H9 (cell line): ENCODE results near the gene MICALL1. TPM values are rescaled to one million over a fixed set of nuclear protein-coding genes. Genes with fewer than 3 reads are reported as not detected.
A peak's percentile ranks its signal among the peaks of the same experiment; 100 is the strongest.

Experiments used
- DNase-seq: peaks from one replicate; pipeline ENCODE4 v3.0.0-alpha.2; 2017
- H2AFZ ChIP-seq: one replicate; pipeline ENCODE4 v1.6.1; 2013; ENCODE audit warnings: mild to moderate bottlenecking, low read length, control low read depth, moderate library complexity
- H2AK5ac ChIP-seq: 2 replicates; pipeline ENCODE4 v1.6.1; 2013; ENCODE audit warnings: low read length, control low read depth, mixed read lengths; ENCODE audit not compliant: insufficient read length
- H2BK120ac ChIP-seq: one replicate; pipeline ENCODE4 v1.6.1; 2013; ENCODE audit warnings: low read depth, mild to moderate bottlenecking, low read length, control low read depth, inconsistent platforms; ENCODE audit not compliant: poor library complexity, severe bottlenecking
- H2BK12ac ChIP-seq: 2 replicates; pipeline ENCODE4 v1.6.1; 2013; ENCODE audit warnings: low read length, control low read depth, mixed read lengths, low read depth; ENCODE audit not compliant: insufficient read length
- H2BK15ac ChIP-seq: 2 replicates; pipeline ENCODE4 v1.6.1; 2013; ENCODE audit warnings: low read depth, low read length, control low read depth
- H2BK20ac ChIP-seq: one replicate; pipeline ENCODE4 v1.6.1; 2013; ENCODE audit warnings: low read depth, mild to moderate bottlenecking, low read length, control low read depth, inconsistent platforms; ENCODE audit not compliant: poor library complexity, severe bottlenecking
- H2BK5ac ChIP-seq: 2 replicates; pipeline ENCODE4 v1.6.1; 2013; ENCODE audit warnings: low read length, control low read depth, mixed read lengths; ENCODE audit not compliant: insufficient read length
- H3K14ac ChIP-seq: 2 replicates; pipeline ENCODE4 v1.6.1; 2013; ENCODE audit warnings: low read length, control low read depth; ENCODE audit not compliant: insufficient read depth
- H3K18ac ChIP-seq: 2 replicates; pipeline ENCODE4 v1.6.1; 2013; ENCODE audit warnings: low read depth, mild to moderate bottlenecking, mixed read lengths, low read length, control low read depth; ENCODE audit not compliant: insufficient read length
- H3K23ac ChIP-seq: 2 replicates; pipeline ENCODE4 v1.6.1; 2013; ENCODE audit warnings: low read length, control low read depth, mixed read lengths, low read depth; ENCODE audit not compliant: insufficient read length
- H3K23me2 ChIP-seq: 2 replicates; pipeline ENCODE4 v1.6.1; 2013; ENCODE audit warnings: low read depth, mild to moderate bottlenecking, mixed read lengths, low read length, control low read depth; ENCODE audit not compliant: insufficient read length, poor library complexity, severe bottlenecking
- H3K27ac ChIP-seq: 2 replicates; pipeline ENCODE4 v1.5.1; 2013; ENCODE audit warnings: low read length, control low read depth, mixed read lengths, low read depth; ENCODE audit not compliant: insufficient read length
- H3K27me3 ChIP-seq: 2 replicates; pipeline ENCODE4 v1.6.1; 2013; ENCODE audit warnings: low read length, control low read depth, inconsistent platforms; ENCODE audit not compliant: insufficient read depth
- H3K4ac ChIP-seq: 2 replicates; pipeline ENCODE4 v1.6.1; 2013; ENCODE audit warnings: low read depth, mild to moderate bottlenecking, control low read depth, inconsistent platforms, low read length, moderate library complexity
- H3K4me1 ChIP-seq: 2 replicates; pipeline ENCODE4 v1.6.1; 2013; ENCODE audit warnings: low read length, control low read depth, inconsistent platforms; ENCODE audit not compliant: insufficient read depth
- H3K4me2 ChIP-seq: 2 replicates; pipeline ENCODE4 v1.6.1; 2013; ENCODE audit warnings: low read length, control low read depth, mixed read lengths; ENCODE audit not compliant: insufficient read length, insufficient read depth
- H3K56ac ChIP-seq: 2 replicates; pipeline ENCODE4 v1.6.1; 2013; ENCODE audit warnings: low read depth, mild to moderate bottlenecking, mixed read lengths, low read length, control low read depth; ENCODE audit not compliant: insufficient read length
- H3K79me1 ChIP-seq: 2 replicates; pipeline ENCODE4 v1.6.1; 2013; ENCODE audit warnings: low read depth, mild to moderate bottlenecking, moderate library complexity, low read length, control low read depth, inconsistent platforms; ENCODE audit not compliant: insufficient read depth, poor library complexity, severe bottlenecking
- H3K79me2 ChIP-seq: 2 replicates; pipeline ENCODE4 v1.6.1; 2013; ENCODE audit warnings: low read length, control low read depth, inconsistent platforms; ENCODE audit not compliant: insufficient read depth
- H3K9ac ChIP-seq: 2 replicates; pipeline ENCODE4 v1.6.1; 2013; ENCODE audit warnings: low read length, control low read depth, mixed read lengths; ENCODE audit not compliant: insufficient read length; ENCODE audit errors: extremely low read depth
- H3K9me3 ChIP-seq: one replicate; pipeline ENCODE4 v1.6.1; 2013; ENCODE audit warnings: low read depth, low read length, inconsistent platforms; ENCODE audit not compliant: control insufficient read depth
- H3T11ph ChIP-seq: one replicate; pipeline ENCODE4 v1.6.1; 2013; ENCODE audit warnings: mild to moderate bottlenecking, low read length, control low read depth, inconsistent platforms
- H4K20me1 ChIP-seq: one replicate; pipeline ENCODE4 v1.6.1; 2013; ENCODE audit not compliant: control insufficient read depth, insufficient read length, insufficient read depth
- H4K5ac ChIP-seq: 2 replicates; pipeline ENCODE4 v1.6.1; 2013; ENCODE audit warnings: low read depth, mild to moderate bottlenecking, mixed read lengths, low read length, control low read depth; ENCODE audit not compliant: insufficient read length
- H4K8ac ChIP-seq: replicated peaks from 2 replicates; pipeline ENCODE4 v1.6.1; 2013; ENCODE audit warnings: low read length, control low read depth, mixed read lengths, low read depth; ENCODE audit not compliant: insufficient read length
- H4K91ac ChIP-seq: 2 replicates; pipeline ENCODE4 v1.6.1; 2013; ENCODE audit warnings: low read depth, mild to moderate bottlenecking, moderate library complexity, mixed read lengths, low read length, control low read depth; ENCODE audit not compliant: insufficient read length
- H3K27ac Mint-ChIP-seq, 3 experiments: 2 replicates in 2 of 3; 3 replicates in 1 of 3; pipeline ENCODE4 v1.8.0; 2020 to 2021; ENCODE audit warnings: mixed read lengths in 3 of 3, mild to moderate bottlenecking in 1 of 3, moderate library complexity in 1 of 3
- H3K27me3 Mint-ChIP-seq: 2 replicates; pipeline ENCODE4 v1.8.0; 2021; ENCODE audit warnings: low read depth, mild to moderate bottlenecking, moderate library complexity, mixed read lengths
- H3K36me3 Mint-ChIP-seq, 3 experiments: 2 replicates in 2 of 3; 3 replicates in 1 of 3; pipeline ENCODE4 v1.8.0; 2020 to 2021; ENCODE audit warnings: low read depth in 3 of 3, mixed read lengths in 3 of 3; ENCODE audit not compliant: insufficient read depth in 1 of 3
- H3K4me1 Mint-ChIP-seq, 2 experiments: 2 replicates each; pipeline ENCODE4 v1.8.0; 2020; ENCODE audit warnings: mixed read lengths in 2 of 2
- H3K4me3 Mint-ChIP-seq, 2 experiments: 2 replicates in 1 of 2; 3 replicates in 1 of 2; pipeline ENCODE4 v1.8.0; 2020 to 2021; ENCODE audit warnings: mild to moderate bottlenecking in 2 of 2, mixed read lengths in 2 of 2, moderate library complexity in 1 of 2
- H3K9me3 Mint-ChIP-seq, 2 experiments: 2 replicates in 1 of 2; 3 replicates in 1 of 2; pipeline ENCODE4 v1.8.0; 2020; ENCODE audit warnings: mild to moderate bottlenecking in 2 of 2, mixed read lengths in 2 of 2, moderate library complexity in 1 of 2
- WGBS: extraction: QIAGEN DNeasy Blood & Tissue Kit; methylation state at CpG from one replicate; pipeline ENCODE4 v1.1.7; 2013; ENCODE audit warnings: missing lambda C conversion rate, low lambda C conversion rate, mixed read lengths; ENCODE audit not compliant: insufficient read length; ENCODE audit errors: extremely low coverage; 5-methylcytosine and 5-hydroxymethylcytosine counted together
- total RNA-seq: library from RNA; stranded (reverse); gene quantifications from 2 replicates; pipeline ENCODE4 v1.2.1, GENCODE V29; 2021
- TF ChIP-seq, protein P1 (sequence below): fragments of 200-600 bp; sonication (generic); conservative IDR thresholded peaks from 3 replicates; pipeline ENCODE4 v1.8.0; 2021; ENCODE audit warnings: antibody characterized with exemption, mild to moderate bottlenecking

MICALL1 gene
- total RNA-seq, 1 experiment from 2014 or later = 33.3 TPM

DNA sequence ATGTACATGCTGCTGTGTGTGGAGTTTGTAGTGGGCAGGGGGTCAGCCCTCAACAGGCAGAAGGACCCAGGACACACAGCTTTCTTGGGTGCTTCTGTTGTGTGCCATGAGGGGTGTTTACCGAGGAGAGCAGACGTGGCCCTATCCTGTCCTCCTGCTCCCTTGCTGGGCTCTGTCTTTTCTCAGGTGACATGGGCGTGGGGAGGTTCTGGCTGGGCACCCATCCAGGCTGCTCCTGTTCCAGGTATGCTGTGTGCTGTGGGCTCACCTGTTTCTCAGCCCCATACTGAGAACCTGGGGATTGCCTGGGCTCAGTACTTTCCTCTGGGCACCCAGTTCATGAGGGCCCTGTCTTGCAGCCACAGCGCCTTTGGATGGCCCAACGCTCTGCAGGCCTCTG, 23.3 kb downstream of the MICALL1 start:
- Histone ChIP-seq H4K20me1 (no peaks in the 10 kb centered on the region), H2AK5ac (no peak overlapping the region), H4K91ac (no peak overlapping the region), H2BK20ac (no peak overlapping the region), H3K79me2 (no peaks in the 10 kb centered on the region), H3K4me2 (no peak overlapping the region), H3T11ph (no peak overlapping the region), H2BK5ac (no peak overlapping the region), H3K9me3 (no peaks in the 10 kb centered on the region), H3K27ac (no peak overlapping the region), H3K56ac (no peak overlapping the region), H3K27me3 (no peaks in the 10 kb centered on the region), H2BK12ac (no peak overlapping the region), H3K23ac (no peak overlapping the region), H2AFZ (no peak overlapping the region), H4K5ac (no peak overlapping the region), H4K8ac (no peak overlapping the region), H2BK120ac (no peak overlapping the region), H2BK15ac (no peak overlapping the region), H3K18ac (no peak overlapping the region), H3K4me1 (no peaks in the 10 kb centered on the region), H3K23me2 (no peaks in the 10 kb centered on the region), H3K79me1 (no peaks in the 10 kb centered on the region), H3K14ac (no peak overlapping the region), H3K4ac (no peak overlapping the region), H3K9ac (no peak overlapping the region)
- Mint-ChIP-seq H3K9me3 (no peaks in the 10 kb centered on the region), H3K27me3 (no peaks in the 10 kb centered on the region), H3K36me3 (peaks cover 0 to 59% (median 30%) of the 10 kb centered on the region in 3 experiments; a peak in 6 of 7 replicates), H3K27ac (peak overlapping the region in 1 of 3 experiments; percentile 39; a peak in 2 of 7 replicates), H3K4me1 (peaks cover 8 to 9% of the 10 kb centered on the region in 2 experiments), H3K4me3 (no peak overlapping the region; a peak in 1 of 5 replicates)
- no CpG with 5 or more reads among the region's 5 CpGs for WGBS
- no peak for DNase-seq
- TF ChIP-seq, protein P1, sequence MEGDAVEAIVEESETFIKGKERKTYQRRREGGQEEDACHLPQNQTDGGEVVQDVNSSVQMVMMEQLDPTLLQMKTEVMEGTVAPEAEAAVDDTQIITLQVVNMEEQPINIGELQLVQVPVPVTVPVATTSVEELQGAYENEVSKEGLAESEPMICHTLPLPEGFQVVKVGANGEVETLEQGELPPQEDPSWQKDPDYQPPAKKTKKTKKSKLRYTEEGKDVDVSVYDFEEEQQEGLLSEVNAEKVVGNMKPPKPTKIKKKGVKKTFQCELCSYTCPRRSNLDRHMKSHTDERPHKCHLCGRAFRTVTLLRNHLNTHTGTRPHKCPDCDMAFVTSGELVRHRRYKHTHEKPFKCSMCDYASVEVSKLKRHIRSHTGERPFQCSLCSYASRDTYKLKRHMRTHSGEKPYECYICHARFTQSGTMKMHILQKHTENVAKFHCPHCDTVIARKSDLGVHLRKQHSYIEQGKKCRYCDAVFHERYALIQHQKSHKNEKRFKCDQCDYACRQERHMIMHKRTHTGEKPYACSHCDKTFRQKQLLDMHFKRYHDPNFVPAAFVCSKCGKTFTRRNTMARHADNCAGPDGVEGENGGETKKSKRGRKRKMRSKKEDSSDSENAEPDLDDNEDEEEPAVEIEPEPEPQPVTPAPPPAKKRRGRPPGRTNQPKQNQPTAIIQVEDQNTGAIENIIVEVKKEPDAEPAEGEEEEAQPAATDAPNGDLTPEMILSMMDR = no peak
